HG03378 (cell line): Measurements from ENCODE around the gene NISCH.

Source experiments
- ATAC-seq: cut with Tn5 transposase; IDR thresholded peaks from one replicate; pipeline ENCODE4 v1.9.1; 2021; ENCODE audit warnings: mild to moderate bottlenecking, moderate library complexity; ENCODE audit not compliant: unreplicated experiment

The NISCH gene

DNA sequence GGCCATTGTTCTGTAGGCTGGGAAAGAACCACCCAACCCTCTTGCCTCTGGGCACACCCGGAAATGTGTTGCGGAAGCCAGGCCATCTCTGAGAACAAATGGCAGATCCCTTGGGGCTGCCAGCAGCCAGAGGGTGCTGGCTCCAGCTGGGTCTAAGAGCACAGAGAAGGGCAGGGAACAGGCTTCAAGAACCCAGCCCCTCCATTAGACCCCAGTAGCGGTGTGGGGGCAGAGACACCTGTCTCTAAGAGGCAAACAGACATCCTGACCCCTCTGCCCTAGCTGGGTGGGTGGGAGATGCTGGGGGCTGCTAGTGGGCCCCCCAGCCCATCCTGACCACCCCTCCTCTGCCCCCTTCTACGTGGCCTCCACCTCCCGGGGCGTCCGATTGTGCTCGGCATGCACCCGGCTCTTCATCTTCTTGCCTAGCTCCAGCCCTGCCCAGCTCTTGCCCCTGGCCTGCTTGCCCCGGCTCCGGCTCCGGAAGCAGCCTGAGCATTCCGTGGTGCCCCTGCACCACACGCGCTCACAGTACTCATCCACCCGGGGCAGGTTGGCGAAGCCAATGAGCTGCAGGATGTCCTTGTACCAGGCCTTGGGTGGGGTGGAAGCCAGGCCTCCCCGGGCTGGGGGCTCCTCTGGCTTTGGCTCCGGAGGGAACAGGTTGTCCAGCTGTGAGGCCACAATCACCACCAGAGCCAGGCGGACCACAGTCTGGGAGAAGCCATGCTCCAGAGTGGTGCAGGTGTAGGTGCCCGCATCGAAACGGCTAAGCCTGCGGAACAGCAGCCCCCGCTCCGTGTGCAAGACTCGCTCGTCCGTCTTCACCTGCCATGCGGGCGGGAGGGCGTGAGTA is 19.9 kb upstream of the NISCH start:
- no peak for ATAC-seq

DNA sequence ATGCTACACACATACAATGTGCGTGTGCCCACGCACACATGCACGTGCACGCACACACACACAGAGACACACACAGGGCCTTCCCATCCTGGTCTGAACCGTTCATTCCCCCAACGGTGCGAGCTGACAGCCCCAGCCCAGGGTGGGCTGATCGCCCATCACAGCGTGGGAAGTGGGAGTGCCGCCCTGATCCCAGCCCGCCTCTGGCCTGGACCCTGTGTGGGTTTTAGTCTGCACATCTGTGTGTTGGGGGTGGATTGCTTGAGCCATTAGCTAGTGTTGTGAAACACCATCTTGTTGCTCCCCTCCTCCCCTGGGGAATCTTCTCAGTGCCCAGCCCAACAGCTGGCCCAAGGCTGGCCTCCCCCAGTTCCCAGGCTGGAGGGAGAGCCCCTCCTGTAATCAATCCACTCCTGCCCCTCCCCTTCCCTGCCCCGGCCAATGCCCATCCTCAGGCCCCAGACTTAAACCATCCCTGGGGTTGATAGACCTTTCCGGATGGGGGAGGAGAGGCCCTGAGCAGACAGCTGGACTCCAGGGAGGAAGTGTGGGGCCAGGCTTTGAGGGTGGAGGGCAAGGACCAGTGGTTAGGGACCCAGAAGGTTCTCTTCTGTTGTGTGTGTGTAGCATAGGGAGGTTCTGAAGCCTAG is 18.8 kb upstream of the NISCH start:
- no peak for ATAC-seq

DNA sequence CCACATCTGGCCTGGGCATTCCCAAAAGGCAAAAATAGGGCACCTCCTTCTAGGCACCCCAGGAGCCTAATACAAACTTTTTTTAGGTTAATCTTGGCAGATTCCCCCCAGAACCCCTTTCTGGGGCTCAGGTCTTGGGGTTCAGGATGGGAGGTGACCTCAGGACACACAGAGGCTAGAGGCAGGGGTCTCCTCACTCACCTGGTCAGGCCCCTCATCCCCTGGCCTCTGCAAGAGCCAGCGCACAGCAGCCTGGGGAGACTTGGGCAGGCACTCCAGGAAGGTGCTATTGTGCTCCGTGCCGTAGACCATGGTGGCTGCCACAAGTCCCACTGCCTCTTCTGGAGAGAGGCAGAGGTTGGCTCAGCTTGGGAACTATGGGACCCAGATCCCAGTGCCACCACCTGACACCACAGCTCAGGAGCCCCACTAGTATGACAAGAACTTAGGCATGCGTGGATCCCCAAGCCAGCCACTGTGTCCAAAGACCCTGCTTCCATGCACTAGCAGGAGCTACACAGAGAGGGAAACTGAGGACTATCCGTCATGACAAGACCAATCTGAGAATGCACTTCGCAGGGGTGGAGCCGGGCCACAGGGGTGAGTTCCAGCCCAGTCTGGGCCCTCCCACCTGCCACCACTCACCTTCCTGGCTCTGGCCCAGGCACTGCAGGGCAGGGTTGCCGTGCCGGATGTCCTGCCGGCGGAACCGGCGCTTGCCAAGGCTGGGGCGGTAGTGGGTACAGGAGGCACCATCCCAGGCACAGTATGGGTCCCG is 17.9 kb upstream of the NISCH start:
- no peak for ATAC-seq

DNA sequence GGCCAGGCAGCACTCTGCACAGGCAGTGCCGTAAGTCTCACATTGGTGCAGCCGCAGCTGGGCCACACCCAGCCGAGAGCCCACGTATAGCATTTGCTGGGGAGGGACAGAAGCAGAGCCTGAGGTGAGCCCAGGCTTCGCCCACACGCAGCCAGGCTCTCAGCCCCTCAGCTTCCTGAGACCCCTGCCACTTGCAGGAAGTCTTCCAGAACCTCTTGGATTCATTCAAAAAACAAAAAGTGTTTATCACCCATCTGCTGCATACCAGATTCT is 17.4 kb upstream of the NISCH start:
- ATAC-seq, result no peak

DNA sequence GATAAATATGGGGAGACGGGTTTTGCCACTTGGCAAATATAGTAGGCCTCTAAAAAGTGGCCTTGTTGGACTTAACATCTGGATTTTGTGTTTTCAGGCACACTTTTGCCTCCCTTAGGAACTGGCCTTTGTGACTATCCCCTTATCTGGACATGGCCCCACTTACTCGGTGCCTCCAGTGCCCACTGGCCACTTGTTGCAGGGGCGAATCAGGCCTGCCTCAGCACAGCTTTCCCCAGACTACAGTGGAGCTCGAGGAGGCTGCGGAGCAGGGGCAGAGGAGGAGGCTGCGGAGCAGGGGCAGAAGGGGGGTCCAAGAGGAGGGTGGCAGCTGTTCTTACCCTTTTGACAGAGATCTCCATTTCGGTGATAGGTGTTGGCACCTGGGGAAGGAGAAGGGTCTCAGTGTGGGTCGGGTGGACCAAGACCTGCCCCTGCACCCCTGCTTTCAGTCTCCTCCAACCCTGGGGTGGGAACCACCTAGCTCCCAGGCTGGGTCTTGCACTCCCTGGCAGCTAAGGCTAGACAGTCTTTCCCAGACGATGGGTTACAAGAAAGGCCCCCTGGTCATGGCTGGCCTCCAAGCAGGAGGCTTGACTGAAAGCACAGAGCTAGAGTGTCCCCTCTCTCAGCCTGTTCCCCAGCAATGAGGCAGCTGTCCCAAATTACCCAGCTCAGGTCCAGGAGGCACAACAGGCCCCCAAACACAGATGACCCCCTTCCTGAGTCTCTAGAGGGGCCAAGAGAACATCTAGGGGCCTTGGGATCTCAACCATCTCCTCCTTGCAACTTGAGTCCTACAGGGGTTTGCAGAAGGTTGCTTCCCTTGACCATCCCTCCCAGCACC is 16.6 kb upstream of the NISCH start:
- ATAC-seq, result no peak

DNA sequence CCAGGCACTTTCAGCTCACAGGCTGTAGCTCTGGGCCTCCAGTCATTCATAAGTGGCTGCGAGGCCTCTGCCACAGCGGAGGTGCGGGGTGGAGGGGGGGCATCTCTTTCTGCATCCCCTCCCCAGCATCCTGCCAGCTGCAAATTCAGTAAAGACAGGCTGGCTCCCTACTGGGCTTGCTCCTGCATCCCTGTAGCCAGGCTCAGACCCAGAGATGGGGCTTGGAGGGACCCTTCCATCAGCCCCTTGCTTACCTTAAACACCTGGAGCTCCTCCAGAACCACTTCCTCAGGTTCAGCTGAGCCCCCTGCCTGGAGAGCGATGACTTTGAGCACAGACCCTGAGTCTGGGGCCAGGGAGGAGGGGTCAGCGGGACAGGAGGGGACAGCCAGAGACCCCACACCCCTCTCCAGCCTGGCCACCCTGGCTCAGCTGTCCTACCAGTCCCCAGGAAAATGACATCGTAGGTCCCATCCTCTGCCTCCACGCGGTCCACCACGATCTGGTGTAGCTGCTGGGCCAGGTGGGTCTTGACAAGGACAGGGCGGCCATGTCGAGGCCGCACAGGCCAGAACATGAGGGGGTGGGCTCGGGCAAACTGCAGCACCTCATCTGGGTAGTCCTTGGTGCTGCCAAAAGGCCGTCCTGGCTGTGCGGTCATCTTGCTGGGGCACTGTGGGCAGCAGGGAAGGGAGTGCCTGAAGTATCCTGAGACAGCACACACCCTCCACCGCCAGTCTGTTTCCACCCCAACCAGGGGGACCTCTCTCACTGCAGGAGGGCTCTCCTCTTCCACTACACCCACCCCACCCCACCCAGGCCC is 15.8 kb upstream of the NISCH start:
- ATAC-seq, result no peak

DNA sequence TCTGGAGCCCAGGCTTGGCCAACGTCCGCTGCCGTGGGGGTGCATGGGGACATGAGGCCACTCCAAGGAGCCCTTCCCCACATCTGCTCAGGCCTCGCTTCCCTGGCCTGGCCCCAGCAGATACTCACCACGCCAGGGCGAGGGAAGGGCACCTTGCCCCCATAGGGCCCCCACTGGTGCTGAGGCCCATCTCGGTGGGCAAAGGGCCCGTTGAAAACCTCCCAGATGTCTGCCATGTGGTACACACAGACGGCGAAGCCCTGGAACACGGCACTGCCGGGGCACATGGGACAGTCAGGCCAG is 15.2 kb upstream of the NISCH start:
- no peak for ATAC-seq

DNA sequence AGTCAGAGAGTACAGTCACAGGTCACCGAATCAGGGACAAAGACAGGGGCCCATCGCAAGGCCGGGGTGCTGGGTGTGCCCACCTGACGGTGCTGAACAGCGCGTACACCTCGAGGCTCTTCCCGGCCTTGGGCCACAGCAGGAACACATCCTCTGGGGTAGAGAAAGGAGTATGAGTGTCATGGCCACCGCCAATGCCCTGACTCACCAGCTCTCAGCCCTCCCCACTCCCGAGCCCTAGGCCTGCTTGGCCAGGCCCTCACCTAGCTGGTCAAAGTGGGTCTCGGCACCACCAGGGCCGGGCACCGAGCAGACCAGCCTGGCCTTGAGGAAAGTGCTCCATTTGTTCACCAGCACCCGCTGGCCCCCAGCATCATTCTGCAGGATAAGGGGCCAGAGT is 14.7 kb upstream of the NISCH start:
- no peak for ATAC-seq

DNA sequence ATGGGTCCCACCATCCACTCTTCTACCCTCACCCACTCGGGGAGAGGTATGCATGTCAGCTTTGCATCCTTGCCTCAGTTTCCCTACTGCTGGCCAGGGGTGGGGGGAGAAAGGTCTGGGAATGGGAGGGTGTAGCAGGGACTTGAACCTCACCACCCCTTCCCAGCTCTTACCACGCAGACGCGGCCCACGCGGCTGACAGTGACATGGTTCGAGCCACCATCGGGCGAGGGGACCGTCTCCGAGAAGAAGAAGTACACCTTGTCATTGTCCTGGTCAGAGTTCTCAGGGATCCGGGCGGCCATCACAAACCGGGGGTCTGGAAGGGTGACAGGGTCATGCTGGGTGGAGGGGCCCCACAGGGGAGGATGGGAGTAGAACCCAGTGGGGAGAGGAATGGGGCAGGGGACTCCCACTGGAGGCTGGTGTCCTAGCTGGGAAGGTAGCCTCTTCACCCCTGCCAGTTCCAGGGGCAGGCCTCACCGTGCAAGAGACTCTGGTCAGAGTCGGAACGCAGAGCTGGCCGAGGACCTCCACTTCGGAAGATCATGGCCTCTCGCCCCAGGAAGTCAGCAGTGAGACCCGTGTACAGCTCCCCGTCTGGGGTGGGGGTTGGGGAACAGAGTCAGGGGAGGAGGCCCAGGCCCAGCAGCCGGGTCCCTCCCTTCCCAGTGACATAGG is 14.2 kb upstream of the NISCH start:
- no peak for ATAC-seq

DNA sequence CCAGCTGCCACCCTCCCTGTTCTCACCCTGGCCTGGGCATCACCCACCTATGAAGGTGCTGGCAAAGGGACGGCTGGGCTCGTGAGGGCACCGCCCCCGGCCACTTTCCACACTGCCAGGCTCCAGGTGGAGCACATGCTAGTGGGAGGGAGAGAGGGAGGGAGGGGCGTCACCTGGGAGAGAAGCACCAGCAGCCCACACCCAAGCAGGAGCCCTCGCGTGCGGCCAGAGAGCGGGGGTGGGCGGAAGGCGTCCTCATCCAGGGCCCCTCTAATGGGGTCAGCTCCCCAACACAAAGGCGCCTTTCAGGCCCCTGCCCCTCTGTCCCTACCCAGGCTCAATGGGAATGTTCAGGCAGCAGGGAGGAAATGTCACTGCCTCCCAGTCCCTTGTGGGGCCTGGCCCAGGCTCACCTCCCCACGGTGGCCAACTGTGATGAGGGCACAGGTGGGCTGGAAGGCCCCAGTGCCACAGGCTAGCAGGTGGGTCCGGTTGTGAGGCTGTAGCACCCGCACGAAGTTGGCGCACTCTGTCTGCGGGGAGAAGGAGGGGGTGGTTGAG is 13.6 kb upstream of the NISCH start:
- ATAC-seq, result no peak

DNA sequence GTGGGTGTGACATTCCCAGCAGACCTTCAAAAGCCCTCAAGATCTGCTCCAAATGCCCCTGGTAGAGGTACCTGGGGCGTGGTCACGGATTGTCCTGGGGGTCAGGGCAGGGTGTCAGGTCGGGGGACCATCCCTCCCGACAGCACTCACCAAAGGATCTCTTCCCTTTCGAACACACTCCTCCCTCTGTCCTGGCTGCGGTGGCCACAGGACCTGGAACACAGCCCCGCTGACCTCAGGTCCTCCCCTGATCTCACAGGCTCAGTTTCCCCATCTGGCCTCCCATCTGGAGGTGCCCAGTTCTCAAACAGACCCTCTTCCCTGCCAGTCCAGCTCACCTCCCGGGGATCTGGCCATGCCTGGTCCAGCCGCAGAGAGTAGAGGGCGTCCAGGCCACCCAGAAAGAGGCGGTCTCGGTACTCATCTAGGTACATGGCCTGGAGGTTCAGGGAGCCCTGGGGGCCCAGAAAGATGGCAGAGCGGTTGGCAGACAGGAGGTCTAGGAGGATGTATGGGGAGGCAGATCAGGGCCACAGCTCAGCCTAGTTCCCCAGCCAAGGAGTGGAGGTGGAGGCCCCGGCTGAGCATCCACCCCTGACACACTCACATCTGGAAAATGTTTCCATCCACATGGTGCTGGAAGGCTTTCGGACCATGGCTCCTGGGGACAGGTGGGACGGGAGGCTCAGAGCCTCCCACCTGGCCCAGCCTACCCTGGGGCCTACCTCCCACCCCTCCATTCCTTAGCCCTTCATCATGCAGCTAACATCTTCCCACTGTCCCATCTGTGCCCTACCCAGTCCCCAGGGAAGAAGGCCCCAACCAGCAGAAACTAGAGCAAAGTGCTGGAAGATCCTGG is 12.8 kb upstream of the NISCH start:
- no peak for ATAC-seq

DNA sequence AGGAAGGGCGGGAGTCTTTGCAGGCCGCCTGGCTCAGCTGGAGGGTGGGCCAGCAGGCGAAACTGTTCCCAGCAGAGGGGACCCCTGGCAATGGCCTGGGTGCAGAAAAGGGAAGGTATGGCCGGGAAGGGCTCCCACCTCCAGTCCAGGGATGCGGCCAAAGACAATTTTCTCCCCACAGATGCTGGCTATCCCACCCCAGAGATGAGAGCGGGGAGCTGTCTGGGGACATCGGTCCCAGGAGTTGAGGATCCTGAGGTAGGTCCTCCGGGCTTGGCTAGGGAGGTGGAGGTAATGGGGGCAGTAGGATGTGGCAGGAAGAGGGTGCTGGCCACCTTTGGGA is 12.2 kb upstream of the NISCH start:
- ATAC-seq, result no peak

DNA sequence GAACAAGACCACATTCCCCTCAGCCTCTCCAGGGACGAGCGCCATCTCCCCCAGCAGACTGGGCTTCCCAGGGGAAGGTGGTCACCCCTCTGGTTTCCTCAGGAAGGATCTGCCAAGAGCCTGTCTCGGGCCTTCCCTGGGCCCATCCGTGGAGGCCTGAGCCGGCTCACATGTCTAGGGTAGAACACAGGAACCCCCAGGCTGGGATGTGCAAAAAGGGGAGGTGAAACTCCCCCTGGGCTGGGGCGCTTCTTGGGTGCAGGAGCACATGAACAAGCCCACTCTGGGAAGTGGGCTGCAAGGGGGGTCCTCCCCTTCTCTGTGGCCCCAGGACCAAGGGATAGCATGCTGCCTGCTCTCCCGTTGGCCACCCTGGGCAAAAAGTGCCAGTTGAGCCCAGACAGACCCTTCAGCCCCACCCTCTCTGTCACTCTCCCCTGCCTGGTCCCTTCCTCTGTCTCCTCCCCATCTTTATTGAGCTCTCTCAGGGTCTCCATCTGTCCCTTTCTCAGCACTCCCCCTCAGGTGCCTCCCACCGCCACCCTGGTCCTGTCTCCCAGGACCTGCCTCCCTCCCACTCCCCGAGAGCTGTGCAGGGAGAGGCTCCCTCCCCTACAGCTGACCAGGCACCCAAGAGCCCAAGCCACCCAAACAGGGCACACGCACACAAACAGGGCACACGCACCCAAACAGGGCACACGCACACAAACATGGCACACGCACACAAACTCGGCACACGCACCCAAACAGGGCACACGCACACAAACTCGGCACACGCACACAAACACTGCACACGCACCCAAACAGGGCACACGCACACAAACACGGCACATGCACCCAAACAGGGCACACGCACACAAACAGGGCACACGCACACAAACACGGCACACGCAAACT is 11.4 kb upstream of the NISCH start:
- no peak for ATAC-seq

DNA sequence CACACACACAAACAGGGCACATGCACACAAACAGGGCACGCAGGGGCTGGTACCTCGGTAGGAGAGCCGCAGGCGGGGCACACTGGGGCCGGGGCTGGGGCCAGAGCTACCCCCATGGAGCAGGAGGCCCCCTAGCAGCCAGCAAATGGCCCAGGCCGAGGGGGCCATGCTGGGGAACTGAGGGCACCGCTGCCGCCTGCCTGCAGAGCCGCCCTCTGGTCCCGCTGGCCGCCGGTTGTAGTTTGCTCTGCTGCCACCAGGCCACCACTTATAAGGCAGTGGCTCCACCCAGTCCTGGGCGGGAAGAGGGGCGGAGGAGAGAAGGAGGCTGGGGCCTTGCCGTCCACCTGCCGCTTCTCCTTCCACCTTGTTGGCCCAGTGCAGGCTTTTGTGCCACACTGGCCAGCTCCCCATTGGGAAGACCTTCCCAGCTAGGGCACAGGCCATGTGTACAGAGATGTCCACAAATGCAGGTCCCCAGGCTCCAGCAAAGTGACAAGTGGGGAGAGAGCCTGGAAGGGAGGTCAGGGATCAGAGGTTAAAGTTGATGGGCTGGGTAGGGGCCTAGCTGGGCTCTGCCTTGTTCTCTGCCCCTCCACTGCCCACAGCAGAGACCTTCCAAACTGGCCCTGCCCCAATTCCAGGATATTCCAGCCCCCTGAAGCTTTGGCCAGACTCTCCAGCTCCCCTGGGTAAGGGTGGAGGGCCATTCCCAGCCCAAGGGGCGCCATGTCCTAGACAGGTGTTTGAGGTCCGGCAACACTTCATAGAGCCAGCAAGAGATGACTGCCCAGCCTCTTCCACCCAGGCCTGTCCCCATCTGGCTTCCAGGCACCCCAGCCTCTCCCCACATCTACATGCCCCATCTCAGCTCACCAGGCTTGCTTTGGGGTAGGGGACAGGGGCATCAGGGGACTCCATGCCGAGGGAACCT is 10.3 kb upstream of the NISCH start, which contains the start of gene SEMA3G:
TSS of gene SEMA3G (minus strand) at position 244 of the 934 bp plus-strand sequence. CDS start at position 168, 76 bp downstream.
- peak; percentile 66 for ATAC-seq

DNA sequence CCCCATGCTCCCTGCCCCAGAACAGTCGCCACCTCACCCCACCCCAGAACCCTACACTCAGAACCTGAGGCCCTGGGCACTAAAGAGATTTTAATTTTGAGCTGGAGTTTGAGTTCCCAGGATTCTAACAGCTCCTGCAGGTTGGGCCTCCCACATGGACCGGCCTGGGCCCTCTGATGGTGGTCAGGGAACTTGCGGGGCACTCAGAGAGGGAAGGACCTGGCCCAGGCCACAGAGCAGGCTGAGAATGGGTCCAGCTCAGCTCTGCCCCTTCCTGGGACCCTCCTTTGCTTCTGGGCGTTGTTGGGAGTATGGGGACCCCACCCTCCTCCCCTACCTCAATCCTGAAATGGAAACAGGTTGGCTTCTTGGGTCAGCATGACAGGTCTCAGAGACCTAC is 9.4 kb upstream of the NISCH start:
- no peak for ATAC-seq
